GM12874 (cell line): ENCODE measurements around the gene FHDC1.

Experiments used
- TF ChIP-seq, protein P1 (sequence below): IDR thresholded peaks from 2 replicates; pipeline ENCODE4 v1.5.1; 2011; ENCODE audit warnings: low read depth, mild to moderate bottlenecking, control low read depth, low read length, moderate library complexity; ENCODE audit not compliant: insufficient read depth

The FHDC1 gene

DNA sequence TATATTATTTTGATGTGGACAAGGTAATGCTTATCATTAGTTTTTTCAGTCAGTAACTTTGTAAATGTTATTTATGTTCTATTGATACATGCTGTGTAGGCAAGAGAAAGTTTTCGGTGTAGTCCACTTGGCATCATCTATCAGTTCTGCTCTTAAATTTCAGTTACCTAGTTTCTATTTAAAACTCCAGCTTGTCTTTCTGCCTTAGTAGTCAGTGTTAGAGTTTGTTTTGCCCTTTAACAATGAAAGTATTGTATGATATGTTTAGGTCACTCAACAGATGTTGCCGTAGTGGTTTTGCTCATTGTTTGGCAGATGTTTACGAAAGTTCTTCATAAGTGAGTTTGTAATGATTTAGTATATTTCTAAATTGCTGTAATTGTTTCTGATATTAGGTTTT lies 34.9 kb upstream of the FHDC1 start:
- TF ChIP-seq, protein P1, sequence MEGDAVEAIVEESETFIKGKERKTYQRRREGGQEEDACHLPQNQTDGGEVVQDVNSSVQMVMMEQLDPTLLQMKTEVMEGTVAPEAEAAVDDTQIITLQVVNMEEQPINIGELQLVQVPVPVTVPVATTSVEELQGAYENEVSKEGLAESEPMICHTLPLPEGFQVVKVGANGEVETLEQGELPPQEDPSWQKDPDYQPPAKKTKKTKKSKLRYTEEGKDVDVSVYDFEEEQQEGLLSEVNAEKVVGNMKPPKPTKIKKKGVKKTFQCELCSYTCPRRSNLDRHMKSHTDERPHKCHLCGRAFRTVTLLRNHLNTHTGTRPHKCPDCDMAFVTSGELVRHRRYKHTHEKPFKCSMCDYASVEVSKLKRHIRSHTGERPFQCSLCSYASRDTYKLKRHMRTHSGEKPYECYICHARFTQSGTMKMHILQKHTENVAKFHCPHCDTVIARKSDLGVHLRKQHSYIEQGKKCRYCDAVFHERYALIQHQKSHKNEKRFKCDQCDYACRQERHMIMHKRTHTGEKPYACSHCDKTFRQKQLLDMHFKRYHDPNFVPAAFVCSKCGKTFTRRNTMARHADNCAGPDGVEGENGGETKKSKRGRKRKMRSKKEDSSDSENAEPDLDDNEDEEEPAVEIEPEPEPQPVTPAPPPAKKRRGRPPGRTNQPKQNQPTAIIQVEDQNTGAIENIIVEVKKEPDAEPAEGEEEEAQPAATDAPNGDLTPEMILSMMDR, result no peak

DNA sequence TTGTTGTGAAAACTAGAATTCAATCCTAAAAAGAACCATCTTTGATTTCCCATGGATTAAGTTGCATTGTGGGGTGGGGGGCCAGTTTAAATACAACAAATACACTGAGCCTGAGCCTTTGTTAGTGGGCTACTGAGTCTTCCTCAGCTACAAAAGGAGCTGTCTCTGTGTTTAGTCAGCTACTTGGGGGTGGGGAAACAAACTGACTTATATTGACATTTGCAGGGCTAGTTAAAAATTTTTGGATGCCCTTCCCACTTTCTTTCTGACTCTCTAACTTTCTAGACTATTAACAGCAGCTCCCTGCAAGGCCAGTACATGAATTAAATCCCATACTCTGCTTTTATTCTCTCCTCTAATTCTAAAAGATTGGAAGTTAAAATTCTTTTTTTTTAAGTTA lies 32.5 kb upstream of the FHDC1 start:
- TF ChIP-seq, protein P1, result no peak

DNA sequence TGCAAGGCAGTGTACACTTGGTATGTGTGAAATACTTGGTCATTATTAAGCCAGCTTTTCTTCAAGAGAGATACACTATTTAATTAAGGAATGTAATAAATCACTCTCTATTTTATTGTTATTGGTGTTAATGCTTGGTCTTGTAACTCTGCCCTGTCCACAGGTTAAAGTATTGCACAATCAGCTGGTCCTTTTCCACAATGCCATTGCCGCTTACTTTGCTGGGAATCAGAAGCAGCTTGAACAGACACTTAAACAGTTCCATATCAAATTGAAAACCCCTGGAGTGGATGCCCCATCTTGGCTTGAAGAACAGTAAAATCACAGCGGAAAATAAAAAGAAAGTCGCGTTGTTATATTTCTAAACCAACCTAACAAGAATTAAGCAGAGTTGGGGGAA lies 26.2 kb upstream of the FHDC1 start:
- TF ChIP-seq, protein P1, result no peak

GRCh38 chr4:152910521-152910920 lies 25.6 kb upstream of the FHDC1 start:
- TF ChIP-seq, protein P1, result no peak

GRCh38 chr4:152917543-152918395 lies 18.4 kb upstream of the FHDC1 start:
- TF ChIP-seq, protein P1, result no peak

GRCh38 chr4:152919826-152920225 lies 16.3 kb upstream of the FHDC1 start:
- TF ChIP-seq, protein P1, result no peak

DNA sequence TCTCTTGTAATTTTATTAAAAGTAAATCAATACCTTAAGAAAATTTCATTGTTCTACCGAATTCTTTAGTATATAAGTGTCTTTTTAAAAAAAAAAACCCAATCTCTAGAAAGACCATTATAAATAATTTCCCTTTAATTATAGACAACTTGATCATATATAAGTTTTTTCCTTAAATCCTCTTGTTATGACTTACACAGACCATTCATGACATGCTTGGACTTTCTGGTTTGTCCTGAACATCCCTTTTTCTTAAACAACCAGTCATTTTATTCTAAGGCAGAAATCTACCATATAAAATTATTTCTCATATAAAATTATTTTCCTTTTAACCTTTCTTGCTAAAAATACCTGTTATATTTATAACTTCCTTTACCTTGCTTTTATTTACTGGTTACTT lies 15.4 kb upstream of the FHDC1 start:
- TF ChIP-seq, protein P1, result no peak
